NCI-H1048 (cell line): ENCODE measurements around the gene ABI3BP.

ENCODE experiments used
- DNase-seq: peaks from one replicate; lab custom pipeline; 2025; lab: John Stamatoyannopoulos, UW

Gene ABI3BP

DNA sequence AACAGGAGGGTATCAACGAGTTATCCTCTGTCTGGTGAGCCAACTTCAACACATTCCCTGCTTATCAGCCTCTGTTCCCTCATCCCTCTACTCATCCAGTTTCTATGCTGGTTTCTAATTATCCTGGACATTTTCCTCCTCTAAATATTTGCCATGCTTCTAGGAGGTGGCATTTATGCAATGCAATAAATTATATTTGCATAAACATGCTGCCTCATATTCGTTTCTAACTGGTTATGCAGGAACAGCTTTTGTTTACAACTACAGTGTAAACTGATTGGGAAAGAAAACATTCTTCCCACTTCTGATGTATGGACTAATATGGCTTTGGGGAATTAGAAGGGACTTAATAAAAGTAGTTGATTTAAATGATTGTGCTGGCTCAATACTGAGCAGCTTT lies 161.6 kb downstream of the ABI3BP start:
- no peak for DNase-seq

- DNase-seq: no peak
Observed at GRCh38 chr3:100830931-100831330, 162.3 kb downstream of the ABI3BP start.

DNA sequence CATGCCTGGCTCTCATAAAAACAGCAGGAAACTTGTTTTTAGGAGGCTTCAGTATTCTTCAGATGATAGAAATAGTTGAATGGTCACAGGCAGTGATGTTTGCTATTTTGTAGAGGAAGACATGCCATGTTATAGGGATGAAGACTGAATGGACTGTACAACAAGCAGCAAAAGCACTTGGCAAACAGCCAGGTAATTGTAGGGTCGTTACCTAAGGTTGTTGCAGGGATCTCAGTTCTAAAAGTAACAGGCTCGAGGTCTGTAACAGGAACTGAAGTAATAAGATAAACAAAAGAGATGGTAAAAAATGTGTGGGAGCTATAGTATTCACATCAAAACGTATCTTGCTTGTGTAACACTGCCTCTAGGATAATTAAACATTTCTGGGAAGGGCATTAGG lies 167.6 kb downstream of the ABI3BP start:
- DNase-seq: no peak

DNA sequence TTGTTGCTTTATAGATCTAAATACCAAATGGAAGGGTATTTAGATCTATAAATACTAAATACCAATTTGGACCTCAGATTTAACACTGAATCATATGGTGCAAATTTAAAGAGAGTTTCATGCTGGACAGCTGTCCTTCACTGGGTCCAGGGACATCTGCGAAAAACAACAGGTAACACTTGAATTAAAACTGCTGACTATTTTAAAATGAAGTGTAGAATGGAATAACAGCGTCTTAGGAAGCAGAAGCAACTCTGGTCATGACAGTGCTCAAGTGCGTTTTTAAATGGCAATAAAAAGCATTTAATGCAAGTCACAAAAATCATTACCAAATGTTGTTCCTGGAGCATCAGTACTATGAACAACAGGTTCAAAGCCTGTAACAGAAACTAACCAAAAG lies 177.6 kb downstream of the ABI3BP start:
- DNase-seq: no peak

- no peak for DNase-seq
Observed at GRCh38 chr3:100813828-100814227, 179.4 kb downstream of the ABI3BP start.

DNA sequence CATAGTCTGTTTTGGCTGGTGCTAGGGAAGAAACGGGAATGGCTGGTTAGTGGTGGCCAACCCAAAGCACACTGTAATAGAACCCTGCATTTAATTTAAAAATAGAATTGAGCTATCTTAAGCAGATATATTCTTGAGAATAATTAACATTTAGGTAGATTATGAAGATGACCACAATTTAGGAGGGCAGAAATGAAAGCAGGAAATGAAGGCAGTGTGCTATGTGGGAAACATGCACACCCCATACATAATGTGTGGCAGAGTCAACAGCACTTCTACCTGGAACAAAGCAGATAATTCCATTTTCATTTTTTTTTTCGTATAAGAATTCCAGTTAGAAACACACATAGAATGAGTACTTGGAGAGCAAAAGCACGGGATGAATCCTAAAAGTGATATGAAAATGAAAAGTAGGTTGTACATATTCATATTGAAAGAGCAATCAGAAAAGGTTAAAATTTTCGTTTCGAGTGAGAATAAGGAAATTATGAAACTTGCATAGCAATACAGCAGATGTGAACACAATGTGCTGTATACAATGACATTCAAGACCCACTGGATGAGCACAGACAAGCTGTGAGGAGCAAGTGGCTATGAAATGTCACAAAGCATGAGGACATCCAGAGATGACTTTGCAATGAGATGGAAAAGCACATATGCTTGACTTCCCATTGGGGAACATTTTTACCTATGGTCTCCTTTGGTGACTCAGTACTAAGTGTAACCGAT lies 181.3 kb downstream of the ABI3BP start:
- DNase-seq: no peak

DNA sequence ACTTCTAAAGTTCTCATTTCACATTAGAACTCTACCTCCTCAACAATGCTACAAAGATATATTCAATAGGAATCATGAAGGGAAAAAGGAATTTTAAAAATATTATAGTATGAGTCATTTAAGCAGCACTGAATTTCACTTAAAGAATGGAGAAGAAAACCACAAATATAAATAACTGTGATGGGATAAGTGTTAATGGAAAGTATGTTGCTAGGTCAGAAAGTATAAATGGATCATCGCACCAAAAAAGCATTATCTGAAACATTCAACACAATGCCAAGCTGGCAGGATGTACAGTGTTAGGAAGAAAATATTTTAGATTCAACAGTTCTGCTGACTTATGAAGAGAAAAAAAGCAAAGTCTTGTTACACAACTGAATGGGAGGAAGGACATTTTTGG lies 182.6 kb downstream of the ABI3BP start:
- no peak for DNase-seq

DNA sequence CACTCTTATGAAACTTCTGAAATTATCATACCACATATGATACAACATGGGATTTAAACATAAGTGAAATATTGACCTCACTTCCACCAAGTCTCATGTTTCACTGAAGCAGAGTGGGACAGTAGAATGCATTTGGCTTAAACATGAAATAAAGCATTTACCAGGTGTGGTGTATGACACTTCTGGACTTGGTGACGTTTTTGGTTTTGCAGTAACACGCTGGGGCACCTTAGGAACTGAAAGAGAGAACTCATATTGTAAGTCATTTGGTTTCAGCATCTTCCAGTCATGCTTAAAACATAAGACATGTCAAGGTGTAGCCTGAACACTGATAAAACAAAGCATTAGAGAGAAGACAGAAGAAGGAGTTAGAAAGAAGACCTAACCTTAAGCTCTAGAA lies 188.6 kb downstream of the ABI3BP start:
- DNase-seq: no peak

DNA sequence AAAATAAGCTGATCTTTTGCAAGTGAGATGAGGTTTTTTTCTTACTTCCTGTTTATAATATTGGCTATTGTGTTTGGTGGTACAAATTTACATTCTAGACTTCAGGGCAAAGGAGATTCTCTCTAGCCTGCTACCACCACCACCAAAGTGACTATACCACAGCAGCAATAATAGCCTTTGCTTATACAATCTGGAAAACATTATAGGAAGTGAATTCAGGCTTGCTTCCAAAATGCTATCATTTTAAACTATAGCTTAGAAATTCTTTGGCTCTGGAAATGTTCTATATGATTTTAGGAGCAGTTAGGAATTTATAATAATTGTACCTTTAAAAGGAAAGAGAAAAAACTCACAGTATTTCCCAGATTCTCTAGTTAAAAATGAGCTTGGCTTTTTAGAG lies 189.5 kb downstream of the ABI3BP start:
- no peak for DNase-seq

GRCh38 chr3:100802126-100802525 lies 191.1 kb downstream of the ABI3BP start:
- no peak for DNase-seq

DNA sequence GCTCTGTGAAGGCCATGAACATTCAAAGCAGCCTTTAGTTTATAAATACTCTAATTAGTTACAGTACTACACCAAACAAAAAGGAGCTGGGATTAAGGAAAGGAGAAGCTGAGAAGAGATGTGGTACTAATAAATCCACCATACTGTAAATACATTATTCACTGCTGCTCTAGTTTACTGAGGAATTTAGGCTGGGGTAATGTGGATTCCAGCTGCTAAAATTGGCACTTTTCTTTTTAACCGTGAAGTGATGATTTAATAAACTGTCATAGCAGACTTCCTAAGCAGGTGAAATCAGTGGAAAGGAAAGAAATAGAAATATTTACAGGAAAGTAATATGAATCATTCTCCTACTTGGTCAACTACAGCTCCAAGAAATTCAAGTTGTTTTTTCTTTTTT lies 195.2 kb downstream of the ABI3BP start:
- no peak for DNase-seq

GRCh38 chr3:100796556-100796955 lies 196.7 kb downstream of the ABI3BP start:
- DNase-seq: no peak

DNA sequence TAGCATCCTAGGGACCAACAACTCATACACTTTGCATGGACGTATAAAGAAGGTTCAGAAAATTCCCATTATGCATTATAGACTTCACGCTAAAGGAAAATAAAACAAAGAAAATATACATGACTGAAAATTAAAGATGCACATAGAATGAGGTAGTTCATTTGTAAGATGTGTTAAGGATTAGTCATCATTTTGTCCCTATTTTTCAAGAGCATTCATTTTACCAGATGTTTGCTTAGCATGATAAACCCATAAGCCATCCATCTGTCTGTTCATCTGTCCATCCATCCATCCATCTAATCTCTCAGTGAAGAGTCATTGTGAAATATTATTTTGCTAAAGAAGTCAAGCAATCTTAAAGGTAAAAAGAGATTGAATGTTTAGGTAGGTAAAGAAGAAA lies 203.6 kb downstream of the ABI3BP start:
- no peak for DNase-seq

DNA sequence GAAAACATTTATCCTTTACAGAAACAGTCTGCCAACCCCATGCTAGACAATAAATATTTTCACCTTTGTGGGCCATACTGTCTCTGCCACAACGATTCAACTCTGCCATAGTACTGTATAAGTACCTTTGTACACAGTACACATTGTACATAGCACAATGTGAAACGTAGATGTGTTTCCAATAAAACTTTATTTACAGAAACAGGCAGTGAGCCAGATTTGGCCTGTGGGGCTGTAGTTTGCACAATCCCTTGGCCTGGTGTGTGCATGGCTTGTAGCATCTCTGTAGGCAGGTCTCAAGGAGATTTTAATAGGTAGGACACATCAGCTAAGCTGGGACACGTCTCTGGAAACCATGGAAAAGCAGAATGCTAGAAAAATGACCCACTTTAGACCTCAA lies 209.6 kb downstream of the ABI3BP start:
- no peak for DNase-seq

DNA sequence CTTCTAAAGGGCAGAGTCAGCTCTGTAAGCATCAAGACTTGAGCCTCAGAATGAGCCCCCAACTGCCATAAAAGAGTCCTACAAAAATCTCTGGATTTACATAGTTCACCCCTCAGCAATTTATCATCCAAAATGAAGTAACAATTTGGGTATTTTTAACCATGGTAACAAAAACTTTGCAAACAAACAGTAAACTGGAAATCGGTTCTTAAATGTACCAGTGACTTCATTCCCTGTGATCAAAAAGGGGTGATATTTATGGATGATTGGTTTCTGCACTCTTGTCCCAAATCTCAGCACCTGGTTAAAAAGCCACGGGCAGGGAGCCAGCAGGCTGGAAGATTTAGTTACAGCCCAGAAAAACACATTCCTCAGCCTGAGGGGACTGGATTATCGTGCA lies 210.3 kb downstream of the ABI3BP start:
- DNase-seq: no peak

- no peak for DNase-seq
Observed at GRCh38 chr3:100782348-100782747, 210.9 kb downstream of the ABI3BP start.

DNA sequence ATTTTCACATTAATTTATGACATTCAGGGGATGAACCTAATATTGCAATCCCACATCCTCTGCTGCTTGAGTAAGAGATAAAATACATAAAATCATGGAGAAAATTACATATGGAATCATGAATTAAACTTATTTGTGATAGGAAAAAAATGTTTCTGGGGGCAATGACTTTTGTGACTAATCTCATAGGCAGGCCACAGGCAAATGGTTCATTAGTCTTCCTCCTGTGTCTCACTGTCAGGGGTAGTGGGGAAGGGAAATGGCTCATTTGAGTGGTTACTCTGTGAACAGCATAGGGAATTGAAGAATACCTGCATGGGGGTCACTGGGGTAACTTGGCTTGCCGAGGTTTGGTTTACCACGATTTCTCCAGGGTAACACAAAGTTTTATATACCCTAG lies 211.9 kb downstream of the ABI3BP start:
- no peak for DNase-seq

- DNase-seq: no peak
Observed at GRCh38 chr3:100780071-100780622, 213.1 kb downstream of the ABI3BP start.

DNA sequence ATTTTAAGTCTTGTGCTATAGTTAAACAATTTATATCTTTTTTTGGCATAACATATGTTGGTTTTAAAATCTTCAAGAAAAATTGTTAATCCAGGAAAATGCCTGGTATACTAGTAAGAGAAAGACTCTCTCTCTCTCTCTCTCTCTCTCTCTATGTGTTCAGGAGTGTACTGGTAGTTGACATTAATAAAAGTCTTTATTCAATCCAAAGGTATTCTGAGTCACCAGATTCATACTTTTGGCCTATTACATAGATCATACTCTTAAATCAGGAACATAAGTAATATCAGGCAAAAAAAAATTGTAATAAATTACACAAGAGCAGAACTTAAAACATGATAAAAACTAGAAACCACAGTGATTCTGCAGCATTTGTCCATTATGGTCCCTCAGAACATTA lies 213.7 kb downstream of the ABI3BP start:
- DNase-seq: no peak

DNA sequence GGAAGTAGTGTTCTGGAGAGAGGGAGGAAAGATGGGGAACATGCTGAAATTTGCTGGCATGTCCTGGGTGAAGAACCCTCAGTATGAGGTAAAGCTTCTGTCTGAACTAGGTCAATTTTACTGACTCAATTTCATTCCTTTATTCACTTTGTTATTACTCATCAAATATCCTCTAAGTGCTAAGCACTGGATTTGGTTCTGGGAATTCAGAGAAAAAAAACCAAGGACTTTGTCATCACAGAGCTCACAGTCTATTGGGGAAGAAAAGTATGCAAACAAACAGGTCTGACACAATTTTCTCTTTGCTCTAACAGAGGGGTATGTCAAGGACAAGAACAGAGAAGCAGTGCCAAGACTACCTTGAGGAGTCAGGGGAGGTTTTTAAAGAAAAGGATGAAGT lies 215.9 kb downstream of the ABI3BP start:
- no peak for DNase-seq

- DNase-seq: no peak
Observed at GRCh38 chr3:100776746-100777145, 216.5 kb downstream of the ABI3BP start.

- DNase-seq: no peak
Observed at GRCh38 chr3:100776097-100776729, 217.0 kb downstream of the ABI3BP start.

DNA sequence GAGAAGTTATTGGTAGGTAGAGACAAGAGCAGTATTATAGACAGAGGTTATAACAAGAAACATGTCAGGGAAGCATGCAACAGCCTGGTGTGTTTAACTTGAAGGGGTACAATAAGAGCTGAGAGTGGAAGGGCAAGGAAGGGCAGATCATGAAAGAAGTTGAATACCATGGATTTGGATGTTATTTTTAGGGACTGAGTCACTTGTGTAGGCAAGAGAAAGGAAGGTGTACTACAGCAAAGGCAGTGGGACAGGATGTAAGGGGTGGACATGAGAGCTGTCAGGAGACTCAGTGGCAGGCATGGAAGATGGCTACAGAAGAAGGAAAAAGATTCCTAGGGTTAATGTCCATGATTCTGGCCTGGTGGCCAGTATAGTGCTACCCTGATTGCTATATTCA lies 217.6 kb downstream of the ABI3BP start:
- DNase-seq: no peak

DNA sequence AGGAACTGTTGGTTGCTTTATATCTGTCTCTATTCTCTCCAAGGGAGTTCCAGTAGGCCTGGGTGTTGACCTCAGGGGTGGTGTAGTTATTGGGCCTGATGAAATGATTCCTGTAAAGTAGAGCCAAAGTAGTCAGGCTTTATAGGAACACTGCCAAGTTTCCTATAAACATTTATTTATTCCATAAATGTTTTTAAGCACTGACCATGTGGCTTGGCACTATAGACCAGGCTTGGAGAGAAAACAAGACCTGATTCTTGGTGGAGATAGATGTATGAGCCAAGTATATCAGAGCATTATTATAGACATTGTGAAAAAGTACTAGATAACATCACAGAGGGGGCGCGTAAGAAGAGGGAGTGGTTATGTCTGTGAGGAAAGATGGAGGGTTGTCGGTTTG lies 218.0 kb downstream of the ABI3BP start:
- DNase-seq: no peak
